H9 (cell line): ENCODE measurements around the gene OPHN1. TPM values are rescaled to one million over a fixed set of nuclear protein-coding genes. Genes with fewer than 3 reads are reported as not detected.

Experiments used
- DNase-seq: peaks from one replicate; pipeline ENCODE4 v3.0.0-alpha.2; 2017
- H2AFZ ChIP-seq: one replicate; pipeline ENCODE4 v1.6.1; 2013; ENCODE audit warnings: mild to moderate bottlenecking, low read length, control low read depth, moderate library complexity
- H2AK5ac ChIP-seq: 2 replicates; pipeline ENCODE4 v1.6.1; 2013; ENCODE audit warnings: low read length, control low read depth, mixed read lengths; ENCODE audit not compliant: insufficient read length
- H2BK120ac ChIP-seq: one replicate; pipeline ENCODE4 v1.6.1; 2013; ENCODE audit warnings: low read depth, mild to moderate bottlenecking, low read length, control low read depth, inconsistent platforms; ENCODE audit not compliant: poor library complexity, severe bottlenecking
- H2BK12ac ChIP-seq: 2 replicates; pipeline ENCODE4 v1.6.1; 2013; ENCODE audit warnings: low read length, control low read depth, mixed read lengths, low read depth; ENCODE audit not compliant: insufficient read length
- H2BK15ac ChIP-seq: 2 replicates; pipeline ENCODE4 v1.6.1; 2013; ENCODE audit warnings: low read depth, low read length, control low read depth
- H2BK20ac ChIP-seq: one replicate; pipeline ENCODE4 v1.6.1; 2013; ENCODE audit warnings: low read depth, mild to moderate bottlenecking, low read length, control low read depth, inconsistent platforms; ENCODE audit not compliant: poor library complexity, severe bottlenecking
- H2BK5ac ChIP-seq: 2 replicates; pipeline ENCODE4 v1.6.1; 2013; ENCODE audit warnings: low read length, control low read depth, mixed read lengths; ENCODE audit not compliant: insufficient read length
- H3K14ac ChIP-seq: 2 replicates; pipeline ENCODE4 v1.6.1; 2013; ENCODE audit warnings: low read length, control low read depth; ENCODE audit not compliant: insufficient read depth
- H3K18ac ChIP-seq: 2 replicates; pipeline ENCODE4 v1.6.1; 2013; ENCODE audit warnings: low read depth, mild to moderate bottlenecking, mixed read lengths, low read length, control low read depth; ENCODE audit not compliant: insufficient read length
- H3K23ac ChIP-seq: 2 replicates; pipeline ENCODE4 v1.6.1; 2013; ENCODE audit warnings: low read length, control low read depth, mixed read lengths, low read depth; ENCODE audit not compliant: insufficient read length
- H3K23me2 ChIP-seq: 2 replicates; pipeline ENCODE4 v1.6.1; 2013; ENCODE audit warnings: low read depth, mild to moderate bottlenecking, mixed read lengths, low read length, control low read depth; ENCODE audit not compliant: insufficient read length, poor library complexity, severe bottlenecking
- H3K27ac ChIP-seq: 2 replicates; pipeline ENCODE4 v1.5.1; 2013; ENCODE audit warnings: low read length, control low read depth, mixed read lengths, low read depth; ENCODE audit not compliant: insufficient read length
- H3K27me3 ChIP-seq: 2 replicates; pipeline ENCODE4 v1.6.1; 2013; ENCODE audit warnings: low read length, control low read depth, inconsistent platforms; ENCODE audit not compliant: insufficient read depth
- H3K4ac ChIP-seq: 2 replicates; pipeline ENCODE4 v1.6.1; 2013; ENCODE audit warnings: low read depth, mild to moderate bottlenecking, control low read depth, inconsistent platforms, low read length, moderate library complexity
- H3K4me1 ChIP-seq: 2 replicates; pipeline ENCODE4 v1.6.1; 2013; ENCODE audit warnings: low read length, control low read depth, inconsistent platforms; ENCODE audit not compliant: insufficient read depth
- H3K4me2 ChIP-seq: 2 replicates; pipeline ENCODE4 v1.6.1; 2013; ENCODE audit warnings: low read length, control low read depth, mixed read lengths; ENCODE audit not compliant: insufficient read length, insufficient read depth
- H3K56ac ChIP-seq: 2 replicates; pipeline ENCODE4 v1.6.1; 2013; ENCODE audit warnings: low read depth, mild to moderate bottlenecking, mixed read lengths, low read length, control low read depth; ENCODE audit not compliant: insufficient read length
- H3K79me1 ChIP-seq: 2 replicates; pipeline ENCODE4 v1.6.1; 2013; ENCODE audit warnings: low read depth, mild to moderate bottlenecking, moderate library complexity, low read length, control low read depth, inconsistent platforms; ENCODE audit not compliant: insufficient read depth, poor library complexity, severe bottlenecking
- H3K79me2 ChIP-seq: 2 replicates; pipeline ENCODE4 v1.6.1; 2013; ENCODE audit warnings: low read length, control low read depth, inconsistent platforms; ENCODE audit not compliant: insufficient read depth
- H3K9ac ChIP-seq: 2 replicates; pipeline ENCODE4 v1.6.1; 2013; ENCODE audit warnings: low read length, control low read depth, mixed read lengths; ENCODE audit not compliant: insufficient read length; ENCODE audit errors: extremely low read depth
- H3K9me3 ChIP-seq: one replicate; pipeline ENCODE4 v1.6.1; 2013; ENCODE audit warnings: low read depth, low read length, inconsistent platforms; ENCODE audit not compliant: control insufficient read depth
- H3T11ph ChIP-seq: one replicate; pipeline ENCODE4 v1.6.1; 2013; ENCODE audit warnings: mild to moderate bottlenecking, low read length, control low read depth, inconsistent platforms
- H4K20me1 ChIP-seq: one replicate; pipeline ENCODE4 v1.6.1; 2013; ENCODE audit not compliant: control insufficient read depth, insufficient read length, insufficient read depth
- H4K5ac ChIP-seq: 2 replicates; pipeline ENCODE4 v1.6.1; 2013; ENCODE audit warnings: low read depth, mild to moderate bottlenecking, mixed read lengths, low read length, control low read depth; ENCODE audit not compliant: insufficient read length
- H4K8ac ChIP-seq: replicated peaks from 2 replicates; pipeline ENCODE4 v1.6.1; 2013; ENCODE audit warnings: low read length, control low read depth, mixed read lengths, low read depth; ENCODE audit not compliant: insufficient read length
- H4K91ac ChIP-seq: 2 replicates; pipeline ENCODE4 v1.6.1; 2013; ENCODE audit warnings: low read depth, mild to moderate bottlenecking, moderate library complexity, mixed read lengths, low read length, control low read depth; ENCODE audit not compliant: insufficient read length
- H3K27ac Mint-ChIP-seq, 3 experiments: 2 replicates in 2 of 3; 3 replicates in 1 of 3; pipeline ENCODE4 v1.8.0; 2020 to 2021; ENCODE audit warnings: mixed read lengths in 3 of 3, mild to moderate bottlenecking in 1 of 3, moderate library complexity in 1 of 3
- H3K27me3 Mint-ChIP-seq: 2 replicates; pipeline ENCODE4 v1.8.0; 2021; ENCODE audit warnings: low read depth, mild to moderate bottlenecking, moderate library complexity, mixed read lengths
- H3K36me3 Mint-ChIP-seq, 3 experiments: 2 replicates in 2 of 3; 3 replicates in 1 of 3; pipeline ENCODE4 v1.8.0; 2020 to 2021; ENCODE audit warnings: low read depth in 3 of 3, mixed read lengths in 3 of 3; ENCODE audit not compliant: insufficient read depth in 1 of 3
- H3K4me1 Mint-ChIP-seq, 2 experiments: 2 replicates each; pipeline ENCODE4 v1.8.0; 2020; ENCODE audit warnings: mixed read lengths in 2 of 2
- H3K4me3 Mint-ChIP-seq, 2 experiments: 2 replicates in 1 of 2; 3 replicates in 1 of 2; pipeline ENCODE4 v1.8.0; 2020 to 2021; ENCODE audit warnings: mild to moderate bottlenecking in 2 of 2, mixed read lengths in 2 of 2, moderate library complexity in 1 of 2
- H3K9me3 Mint-ChIP-seq, 2 experiments: 2 replicates in 1 of 2; 3 replicates in 1 of 2; pipeline ENCODE4 v1.8.0; 2020; ENCODE audit warnings: mild to moderate bottlenecking in 2 of 2, mixed read lengths in 2 of 2, moderate library complexity in 1 of 2
- CTCF ChIP-seq: fragments of 200-600 bp; sonication (generic); conservative IDR thresholded peaks from 3 replicates; pipeline ENCODE4 v1.8.0; 2021; ENCODE audit warnings: antibody characterized with exemption, mild to moderate bottlenecking
- total RNA-seq: library from RNA; stranded (reverse); gene quantifications from 2 replicates; pipeline ENCODE4 v1.2.1, GENCODE V29; 2021

OPHN1 gene
- total RNA-seq, 1 experiment from 2014 or later = 1.5 TPM

- no peaks in the 10 kb centered on the region; the same call in 1 of the 2 replicates for H3K27me3 Mint-ChIP-seq
- no peak overlapping the region for H3K9ac ChIP-seq
Measured at GRCh38 chrX:68288127-68288526, 145.2 kb downstream of the OPHN1 start.

More at GRCh38 chrX:68288127-68288526, 145.2 kb downstream of the OPHN1 start:
- no peak overlapping the region for H3K4ac ChIP-seq
- no peak for DNase-seq
- H3K4me1 ChIP-seq = no peaks in the 10 kb centered on the region
- H4K91ac ChIP-seq = no peak overlapping the region
- no peak overlapping the region for H3T11ph ChIP-seq
- H4K5ac ChIP-seq = no peak overlapping the region
- Mint-ChIP-seq H3K9me3 (peaks cover 55 to 78% of the 10 kb centered on the region in 2 experiments), H3K4me1 (no peaks in the 10 kb centered on the region), H3K36me3 (peaks cover 0 to 3% (median 0%) of the 10 kb centered on the region in 3 experiments; a peak in 1 of 7 replicates), H3K27ac (no peak overlapping the region), H3K4me3 (no peak overlapping the region)
- no peak overlapping the region for H3K23ac ChIP-seq
- H2AFZ ChIP-seq = no peak overlapping the region
- TF ChIP-seq CTCF = no peak
- H2BK15ac ChIP-seq = no peak overlapping the region
- no peak overlapping the region for H2BK20ac ChIP-seq
- no peak overlapping the region for H2AK5ac ChIP-seq
- H2BK5ac ChIP-seq = no peak overlapping the region
- no peaks in the 10 kb centered on the region for H3K79me2 ChIP-seq
- H2BK120ac ChIP-seq = no peak overlapping the region
- peaks cover 20% of the 10 kb centered on the region for H3K9me3 ChIP-seq
- H3K14ac ChIP-seq = no peak overlapping the region
- no peaks in the 10 kb centered on the region for H3K27me3 ChIP-seq
- H3K56ac ChIP-seq = no peak overlapping the region
- H4K20me1 ChIP-seq = no peaks in the 10 kb centered on the region
- H3K27ac ChIP-seq = no peak overlapping the region
- H3K23me2 ChIP-seq = no peaks in the 10 kb centered on the region
- no peak overlapping the region for H4K8ac ChIP-seq
- H3K4me2 ChIP-seq = no peak overlapping the region
- H3K18ac ChIP-seq = no peak overlapping the region
- H2BK12ac ChIP-seq = no peak overlapping the region
- H3K79me1 ChIP-seq = no peaks in the 10 kb centered on the region
